Epidermal melanocyte (primary cell): ENCODE results near the gene SULT1C4.
"Not testable (repeated sequence)": the region's sequence is repeated elsewhere in the genome, so short reads cannot be mapped to it uniquely, and the experiment has no call there.

Experiments
- DNase-seq: peaks from one replicate; pipeline ENCODE4 v3.0.0; 2011; ENCODE audit warnings: low spot score; ENCODE audit not compliant: insufficient read length

The SULT1C4 gene

DNA sequence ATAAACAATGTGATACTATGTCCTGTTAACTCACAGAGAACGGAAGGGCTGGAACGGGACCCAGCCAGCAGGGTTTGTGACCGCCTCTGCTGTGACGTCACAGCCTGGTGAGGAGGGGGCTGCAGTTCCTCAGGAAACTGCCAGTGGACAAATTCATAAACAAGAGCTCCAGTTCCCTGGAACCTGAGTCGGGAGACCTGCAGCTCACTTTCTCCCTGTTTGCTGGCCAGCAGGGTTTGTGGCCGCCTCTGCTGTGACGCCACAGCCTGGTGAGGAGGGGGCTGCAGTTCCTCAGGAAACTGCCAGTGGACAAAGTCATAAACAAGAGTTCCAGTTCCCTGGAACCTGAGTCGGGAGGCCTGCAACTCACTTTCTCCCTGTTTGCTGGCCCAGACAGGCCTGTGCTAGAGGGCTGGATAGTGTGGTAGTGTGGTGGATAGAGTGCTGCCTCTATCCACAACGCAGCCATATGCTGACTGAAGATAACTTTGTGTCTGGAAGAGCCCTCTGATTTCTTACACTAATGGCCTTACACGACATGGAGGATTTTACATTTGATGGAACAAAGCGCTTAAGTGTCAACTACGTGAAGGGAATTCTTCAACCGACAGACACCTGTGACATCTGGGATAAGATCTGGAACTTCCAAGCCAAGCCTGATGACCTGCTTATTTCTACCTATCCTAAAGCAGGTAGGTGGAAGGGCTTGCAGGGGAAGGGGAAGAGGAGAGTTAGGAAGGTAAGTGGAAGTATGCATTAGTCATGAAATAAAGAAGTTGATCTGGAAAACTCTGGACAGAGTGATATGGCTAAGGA lies at the start of gene SULT1C4:
Gene SULT1C4 (plus strand): TSS at position 140 of the 816 bp plus-strand sequence. CDS start 384 bp downstream, at position 524.
- DNase-seq, result no peak

DNA sequence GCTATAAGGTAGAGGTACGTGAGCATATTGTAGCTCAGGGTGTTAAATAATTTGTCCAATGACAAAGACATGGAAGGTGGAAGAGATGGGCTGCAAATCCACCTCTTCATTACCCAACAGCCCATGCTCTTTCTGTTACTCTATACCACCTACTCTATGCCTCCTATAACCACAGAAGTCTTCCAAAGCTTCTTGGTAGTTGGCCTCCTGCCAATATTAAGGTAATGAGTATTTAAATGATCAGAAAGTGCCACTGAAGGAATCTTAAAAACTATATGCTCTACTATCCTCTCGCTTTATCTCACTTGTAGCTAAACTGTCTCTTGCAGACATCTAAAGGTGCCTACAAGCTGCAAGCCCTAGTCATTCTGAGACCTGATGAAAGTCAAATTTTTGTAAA lies 48.0 kb upstream of the SULT1C4 start:
- DNase-seq, result no peak

DNA sequence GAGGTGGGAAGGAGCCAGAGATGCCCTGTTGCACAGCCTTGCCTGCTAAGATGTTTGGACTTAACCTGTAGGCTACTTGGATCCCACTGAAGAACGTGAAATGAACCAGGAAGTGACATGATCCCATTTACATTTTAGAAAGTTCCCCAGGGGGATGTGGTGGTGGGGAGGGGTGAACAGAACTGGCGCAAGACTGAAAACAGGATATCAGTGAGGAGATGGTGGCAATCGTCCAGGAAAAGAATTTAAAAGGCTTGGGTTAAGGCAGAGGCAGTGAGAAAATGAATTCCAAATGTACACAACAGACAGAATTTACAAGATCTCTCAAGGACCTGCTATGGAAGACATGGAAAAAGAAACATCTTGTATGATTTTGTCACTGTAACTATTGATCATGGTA lies 46.8 kb upstream of the SULT1C4 start:
- DNase-seq, result no peak

DNA sequence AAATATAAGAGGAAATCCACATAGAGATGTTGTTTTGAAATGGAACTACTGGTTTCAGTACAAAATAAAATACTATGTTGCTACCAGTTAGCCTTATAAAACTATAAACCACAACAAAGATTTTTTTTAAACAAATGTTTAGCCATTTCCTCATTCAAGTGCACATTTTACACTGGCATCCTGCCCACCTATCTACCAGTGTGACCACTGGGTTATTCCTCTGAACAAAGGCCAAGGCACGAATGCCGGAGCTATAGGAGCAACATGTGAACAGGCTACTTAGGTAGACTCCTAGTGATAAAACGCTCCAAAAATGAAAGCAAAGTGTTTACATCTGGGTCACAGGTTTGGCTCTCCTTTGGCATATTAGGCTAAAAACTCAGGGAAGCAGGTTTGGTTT lies 31.8 kb upstream of the SULT1C4 start:
- no peak for DNase-seq

DNA sequence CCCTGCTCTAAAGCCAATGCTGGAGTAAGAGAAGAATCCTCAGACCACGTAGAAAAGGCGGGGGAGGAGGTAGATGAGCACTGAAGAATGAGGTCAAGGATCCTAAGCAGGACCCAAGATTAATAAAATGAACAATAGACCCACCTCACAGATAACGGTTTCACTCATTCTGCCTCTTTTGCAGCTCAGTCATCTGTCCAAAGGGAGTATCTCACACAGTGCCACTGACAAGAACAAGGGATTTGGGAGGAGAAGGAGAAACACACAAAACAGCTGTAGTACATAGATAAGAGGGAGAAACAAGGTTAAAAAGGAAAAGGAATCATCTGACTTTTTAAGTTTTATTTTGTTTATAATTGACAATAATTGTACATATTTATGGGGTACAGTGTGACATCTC lies 30.9 kb upstream of the SULT1C4 start:
- no peak for DNase-seq

DNA sequence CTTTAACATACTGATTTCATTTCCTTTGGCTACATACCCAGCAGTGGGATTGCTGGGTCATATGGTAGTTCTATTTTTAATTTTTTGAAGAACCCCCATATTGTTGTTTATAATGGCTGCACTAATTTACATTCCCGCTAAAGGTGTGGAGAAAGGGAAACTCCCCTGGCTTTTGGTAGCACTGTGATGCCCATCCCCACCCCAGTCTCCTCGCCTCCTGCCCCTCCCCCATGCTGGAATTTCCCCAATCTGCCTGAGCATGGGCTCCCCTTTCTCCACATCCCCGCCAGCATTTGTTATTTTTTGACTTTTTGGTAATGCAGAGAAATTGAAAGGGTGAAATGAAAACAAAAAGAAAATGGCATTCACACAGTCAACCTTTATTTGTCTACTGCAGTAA lies 30.0 kb upstream of the SULT1C4 start:
- DNase-seq, result no peak

DNA sequence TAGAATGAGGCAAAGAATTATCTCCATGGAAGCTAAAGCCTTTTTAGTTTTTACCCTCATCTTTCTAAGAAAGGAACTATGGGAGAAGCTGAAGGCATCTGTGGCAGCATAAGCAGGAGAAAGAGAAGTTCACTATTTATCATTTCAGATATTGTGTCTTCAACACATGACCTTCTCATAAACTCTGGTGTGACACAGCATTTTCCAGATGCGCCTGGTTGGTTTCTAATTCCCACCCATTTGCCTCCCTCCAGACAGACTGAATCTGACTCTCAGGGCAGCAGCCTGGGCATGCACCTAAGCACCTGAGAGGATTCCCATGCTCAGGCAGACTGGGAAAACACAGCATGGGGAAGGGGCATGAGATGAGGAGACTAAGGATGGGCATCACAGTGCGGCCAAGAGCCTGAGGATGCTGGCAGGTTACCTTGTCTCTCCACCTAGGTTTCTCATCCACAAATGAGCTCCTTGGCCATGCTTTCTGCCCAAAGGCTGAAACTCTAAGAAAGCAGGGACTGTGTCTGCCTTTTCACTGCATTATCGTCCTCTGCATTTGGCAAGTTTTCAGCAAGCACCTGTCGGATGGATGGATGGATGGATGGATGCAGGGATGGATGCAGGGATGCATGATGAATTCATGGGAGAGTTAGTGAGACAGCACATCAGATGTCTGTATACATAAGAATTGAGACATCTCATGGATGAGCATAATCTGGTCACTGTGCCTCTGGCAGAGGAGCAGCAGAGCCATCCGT lies 28.8 kb upstream of the SULT1C4 start:
- DNase-seq, result no peak

DNA sequence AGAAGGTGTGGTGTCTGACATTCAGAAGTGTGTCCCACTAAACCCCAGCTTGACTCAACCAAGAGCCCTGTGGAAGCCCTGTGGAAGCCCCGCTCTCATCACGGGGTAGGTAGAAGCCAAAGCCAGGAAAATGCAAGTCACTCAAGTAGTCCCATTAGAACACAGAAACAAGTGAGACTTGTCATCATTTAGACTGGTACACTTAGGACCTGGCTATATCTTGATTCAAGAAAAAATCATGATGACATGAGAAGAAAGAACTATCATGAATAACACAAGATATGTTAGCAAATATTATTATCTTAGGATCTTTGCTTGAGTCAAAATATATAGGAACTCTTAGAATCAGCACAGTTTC lies 28.2 kb upstream of the SULT1C4 start:
- DNase-seq, result no peak

DNA sequence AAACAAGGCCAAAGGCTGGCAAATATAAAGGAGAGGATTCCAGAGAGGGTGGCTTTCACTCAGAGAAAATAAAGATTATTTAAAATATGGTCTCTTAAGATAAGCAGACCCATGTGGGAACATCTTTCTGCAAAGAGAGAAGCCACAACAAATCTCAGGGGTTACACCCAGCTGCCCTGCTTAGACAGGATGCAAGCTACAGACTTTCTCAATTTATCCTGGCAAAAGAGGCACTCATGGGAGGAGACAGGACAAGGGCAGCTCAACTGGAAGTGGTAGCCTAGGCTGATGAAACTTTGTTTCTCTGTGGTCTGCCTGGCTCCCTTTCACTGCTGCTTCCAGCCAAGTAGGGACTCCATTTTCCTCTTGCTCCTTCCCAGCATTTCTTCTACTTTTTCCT lies 25.9 kb upstream of the SULT1C4 start:
- no peak for DNase-seq

DNA sequence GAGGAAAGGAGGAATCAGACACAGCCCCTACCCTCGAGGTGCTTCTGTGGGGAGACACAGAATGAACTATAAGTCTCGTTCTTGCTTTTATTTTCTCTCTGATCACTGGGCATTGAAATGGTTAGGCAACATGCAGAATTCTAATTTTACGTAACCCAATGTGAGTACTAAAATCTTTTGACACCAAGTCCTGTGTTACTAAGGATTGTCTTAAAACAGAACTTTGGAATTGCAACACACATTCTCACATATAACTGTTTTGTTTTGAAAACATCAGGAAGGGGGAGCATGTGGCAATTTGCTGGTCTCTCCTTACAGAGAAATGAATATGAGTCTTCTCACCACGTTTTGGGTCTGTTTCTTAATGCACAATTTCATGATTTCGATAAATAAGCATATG lies 23.6 kb upstream of the SULT1C4 start:
- no peak for DNase-seq

DNA sequence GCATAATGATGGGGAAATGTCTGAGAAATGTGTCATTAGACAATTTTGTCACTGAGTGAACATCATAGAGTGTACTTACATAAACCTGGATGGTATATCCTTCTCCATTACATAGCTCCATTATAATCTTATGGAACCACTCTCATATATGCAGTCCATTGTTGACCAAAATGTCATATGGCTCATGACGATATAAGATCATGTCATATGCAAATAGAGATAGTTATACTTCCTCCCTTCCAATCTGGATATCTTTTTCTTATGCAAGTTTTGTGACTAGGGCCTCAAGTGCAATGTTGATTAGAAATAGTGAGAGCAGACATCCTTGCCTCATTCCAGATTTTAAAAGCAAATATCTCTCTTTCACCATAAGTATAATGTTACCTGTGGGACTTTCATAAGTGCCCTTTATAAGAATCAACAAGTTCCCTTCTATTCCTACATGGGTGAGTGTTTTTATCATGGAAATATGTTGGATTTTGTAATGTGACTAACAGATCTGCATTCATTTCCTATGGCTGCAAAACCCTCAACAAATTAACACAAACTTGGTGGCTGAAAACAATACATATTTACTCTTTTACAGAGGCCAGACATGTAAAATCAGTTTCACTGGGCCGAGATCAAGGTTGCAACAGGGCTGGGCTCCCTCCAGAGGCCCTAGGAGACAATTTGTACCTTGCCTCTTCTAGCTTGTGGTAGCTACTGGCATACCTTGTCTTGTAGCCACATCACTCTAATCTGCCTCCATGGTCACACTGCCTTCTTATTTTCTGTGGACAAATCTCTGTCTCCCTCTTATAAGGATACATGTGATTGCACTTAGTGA lies 21.6 kb upstream of the SULT1C4 start:
- no peak for DNase-seq

DNA sequence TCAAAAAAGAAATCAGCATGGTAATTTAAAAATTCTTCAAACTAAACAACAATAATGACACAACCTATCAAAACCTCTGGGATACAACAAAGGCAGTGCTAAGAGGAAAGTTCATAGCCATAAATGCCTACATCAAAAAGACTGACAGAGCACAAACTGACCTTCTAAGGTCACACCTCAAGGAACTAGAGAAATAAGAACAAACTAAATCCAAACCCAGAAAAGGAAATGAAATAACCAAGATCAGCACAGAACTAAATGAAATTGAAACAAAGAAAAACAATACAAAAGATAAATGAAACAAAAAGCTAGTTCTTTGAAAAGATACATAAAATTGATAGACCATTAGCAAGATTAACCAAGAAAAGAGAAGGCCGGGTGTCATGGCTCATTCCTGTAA lies 18.4 kb upstream of the SULT1C4 start:
- not testable (repeated sequence) for DNase-seq

DNA sequence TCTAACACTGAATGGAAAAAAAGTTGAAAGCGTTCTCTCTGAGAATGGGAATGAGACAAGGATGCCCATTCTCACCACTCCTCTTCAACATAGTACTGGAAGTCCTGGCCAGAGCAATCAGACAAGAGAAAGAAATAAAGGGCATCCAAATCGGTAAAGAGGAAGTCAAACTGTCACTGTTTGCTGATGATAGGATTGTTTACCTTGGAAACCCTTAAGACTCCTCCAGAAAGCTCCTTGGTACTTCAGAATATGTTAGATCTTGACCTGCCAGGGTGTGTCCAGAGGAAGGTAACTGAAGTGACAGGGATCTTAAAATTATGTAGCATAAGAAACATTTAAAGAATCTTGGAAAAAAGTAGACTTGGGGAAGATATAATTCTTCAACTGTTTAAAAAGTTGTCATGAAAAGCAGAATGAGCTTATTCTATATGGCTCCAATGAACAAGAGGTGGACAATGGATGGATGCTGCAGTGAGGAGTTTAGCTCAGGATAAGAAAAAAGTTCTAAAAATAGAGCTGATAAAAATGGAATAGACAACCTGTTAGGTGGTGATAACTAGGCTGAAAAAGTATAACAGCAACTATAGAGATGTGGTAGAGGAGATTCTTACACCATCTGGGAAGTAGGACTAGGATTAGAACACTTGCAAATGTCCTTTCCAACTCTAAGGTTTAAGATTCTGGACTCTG lies 16.8 kb upstream of the SULT1C4 start:
- DNase-seq, result no peak

DNA sequence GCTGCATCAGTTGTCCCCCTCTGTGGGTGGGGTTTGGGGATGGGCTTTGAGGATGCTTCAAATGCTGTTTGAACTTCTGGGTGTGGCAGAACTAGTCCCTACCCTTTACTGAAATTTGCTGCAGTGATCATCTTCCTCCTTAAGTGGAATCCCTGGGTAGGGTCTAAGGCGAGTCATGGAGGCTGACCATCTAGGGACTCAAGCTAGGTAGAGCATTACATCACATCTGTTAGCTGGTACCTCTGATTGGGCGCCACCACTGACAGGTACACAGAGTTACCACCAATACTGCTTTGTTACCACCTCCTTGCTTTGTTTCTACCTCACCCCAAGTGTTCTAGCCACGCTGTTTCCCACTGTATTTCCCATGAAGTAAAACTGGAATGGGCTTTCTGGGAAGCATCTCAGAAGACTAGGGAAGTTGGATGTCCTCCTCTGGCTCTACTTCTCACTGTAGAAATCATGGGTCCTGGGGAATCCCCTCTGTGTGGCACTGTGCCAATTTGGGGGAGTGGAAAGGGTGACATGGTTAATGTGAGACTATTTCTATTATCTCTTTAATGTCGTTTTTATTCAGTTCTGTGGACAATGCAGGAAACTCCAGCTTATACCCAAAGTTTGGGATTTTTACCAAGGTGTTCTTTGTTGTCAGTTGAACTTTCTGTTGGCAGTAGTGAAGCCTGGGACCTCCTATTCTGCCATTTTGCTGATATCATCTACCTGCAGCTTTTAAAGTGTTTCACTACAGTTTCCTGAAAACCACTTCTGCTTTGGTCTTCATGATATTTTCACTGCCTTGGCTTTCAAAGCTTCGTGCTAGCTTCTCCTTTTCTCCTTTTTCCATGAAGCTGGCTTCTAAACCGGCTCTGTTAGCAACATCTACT lies 14.5 kb upstream of the SULT1C4 start:
- DNase-seq, result no peak

DNA sequence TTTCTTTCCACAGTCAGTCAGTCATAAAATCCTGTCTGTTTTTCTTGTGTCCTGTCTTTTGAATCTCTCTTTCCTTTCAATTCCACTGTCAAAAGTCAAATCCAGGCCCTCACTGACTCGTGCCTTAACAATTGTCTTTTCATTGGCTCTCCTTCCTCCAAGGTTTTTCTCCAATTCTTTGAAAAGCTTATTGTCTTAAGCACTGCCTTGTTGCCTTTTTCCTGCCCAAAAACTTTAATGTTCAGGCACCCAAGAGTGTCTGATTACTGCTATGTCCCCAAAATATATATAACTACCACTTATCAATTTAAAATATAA lies 13.9 kb upstream of the SULT1C4 start:
- DNase-seq, result no peak

DNA sequence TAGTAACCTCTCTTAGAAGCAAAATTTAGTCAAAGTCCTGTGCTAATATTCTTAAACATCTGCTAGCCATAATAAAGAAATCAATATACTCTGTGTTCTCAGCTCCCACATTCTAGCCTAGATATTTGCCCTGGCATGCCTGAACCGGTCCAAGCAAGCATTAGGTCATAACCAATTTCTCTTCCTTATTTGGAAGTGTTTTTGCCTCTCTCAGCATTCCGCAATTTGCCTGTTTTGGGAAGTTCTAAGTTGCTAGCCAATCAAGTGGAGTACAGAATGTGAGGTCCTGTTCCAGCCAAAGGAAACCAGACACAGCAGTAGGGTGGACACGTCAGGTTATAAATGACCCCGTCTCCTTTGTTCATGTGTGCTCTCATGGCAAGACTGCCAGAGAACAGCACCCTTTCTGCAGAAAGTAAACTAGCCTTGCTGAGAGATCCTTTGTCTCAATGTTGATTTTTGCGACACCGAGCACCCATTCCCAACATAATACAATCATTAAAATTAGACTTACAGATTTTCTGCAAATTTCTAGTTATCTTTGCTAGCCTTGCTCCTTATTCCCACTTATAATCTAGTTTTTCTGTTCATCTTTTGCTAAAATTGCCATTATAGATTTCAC lies 13.0 kb upstream of the SULT1C4 start:
- no peak for DNase-seq

DNA sequence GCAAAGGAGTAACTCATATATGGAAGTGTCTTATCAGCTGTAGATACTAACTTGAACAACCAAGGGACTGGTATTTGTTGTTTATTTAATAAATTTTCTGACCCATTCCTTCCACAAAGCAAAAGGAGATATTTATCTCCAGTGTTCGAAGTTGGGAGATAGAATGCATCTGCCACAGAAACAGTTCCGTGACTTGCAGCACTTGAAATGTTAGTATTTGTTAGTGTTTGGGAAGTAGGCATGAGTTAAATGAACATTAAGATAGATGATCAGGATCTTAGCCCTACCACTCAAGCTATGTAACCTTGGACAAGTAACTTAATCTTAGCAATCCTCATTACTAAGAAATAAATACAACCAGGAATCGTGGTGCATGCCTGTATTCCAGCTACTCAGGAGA lies 12.1 kb upstream of the SULT1C4 start:
- DNase-seq, result no peak

DNA sequence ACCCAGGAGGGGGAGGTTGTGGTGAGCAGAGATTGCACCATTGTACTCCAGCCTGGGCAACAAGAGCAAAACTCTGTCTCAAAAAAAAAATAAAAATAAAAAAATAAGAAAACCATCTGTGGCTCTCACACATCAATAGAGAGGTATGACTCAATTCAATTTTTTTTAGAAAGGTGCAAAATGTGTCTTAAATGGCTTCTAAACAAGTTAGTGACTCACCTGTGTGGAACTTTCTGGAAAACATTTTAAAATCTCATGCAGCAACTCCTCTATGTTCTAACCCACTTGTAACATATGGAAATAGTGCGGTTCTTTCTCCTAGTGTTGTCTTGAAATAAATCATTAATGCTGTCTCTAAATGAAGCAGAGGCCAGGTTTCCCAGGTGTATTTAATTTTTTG lies 10.7 kb upstream of the SULT1C4 start:
- no peak for DNase-seq

DNA sequence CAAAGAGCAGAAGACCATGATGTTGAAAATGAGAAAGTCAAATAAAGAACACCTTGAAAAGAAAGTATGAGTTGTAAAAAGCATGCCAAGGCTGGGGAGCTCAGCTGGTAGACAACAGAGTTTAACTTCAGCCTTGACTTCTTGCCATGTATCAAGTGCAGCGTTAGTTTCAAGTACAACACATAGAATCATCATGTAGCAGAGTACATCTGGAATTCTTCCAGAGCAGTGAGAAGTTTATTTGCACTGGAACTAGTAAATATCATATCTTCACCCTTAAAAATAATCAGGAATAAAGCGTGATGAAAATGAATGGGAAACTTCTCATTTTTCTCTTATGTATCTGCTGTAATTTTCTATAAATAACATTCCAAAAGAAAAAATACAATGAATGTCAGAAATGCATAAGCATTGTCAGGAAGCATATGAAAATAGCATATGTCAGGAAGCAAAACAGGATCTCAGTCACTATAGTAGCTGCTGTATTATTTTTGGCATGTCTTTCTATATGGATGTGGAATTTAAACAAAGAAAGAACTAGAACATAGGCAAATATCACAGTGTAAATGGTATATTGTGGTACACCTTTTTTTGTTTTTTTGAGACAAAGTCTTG lies 10.1 kb upstream of the SULT1C4 start:
- DNase-seq, result no peak

DNA sequence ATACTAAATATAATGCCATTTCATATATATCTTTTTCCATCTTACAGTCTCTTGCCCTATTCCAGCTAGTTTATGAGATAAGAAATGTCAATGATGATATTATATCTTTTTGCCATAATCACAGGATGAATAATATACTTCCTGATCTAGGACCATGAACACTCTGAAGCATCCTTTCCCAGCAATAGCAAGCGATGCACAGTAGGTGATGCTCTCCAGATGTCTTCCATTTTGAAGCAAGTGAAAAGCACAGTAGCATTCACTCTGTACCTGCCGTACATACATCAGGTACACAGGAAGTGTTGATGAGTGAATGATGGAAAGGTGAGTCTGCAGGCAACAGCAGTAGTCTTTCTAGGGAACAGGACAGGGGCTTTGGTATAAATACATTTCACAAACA lies 8.6 kb upstream of the SULT1C4 start:
- DNase-seq, result no peak
